Measurements from ENCODE around the gene CPA3.

Gene CPA3

DNA sequence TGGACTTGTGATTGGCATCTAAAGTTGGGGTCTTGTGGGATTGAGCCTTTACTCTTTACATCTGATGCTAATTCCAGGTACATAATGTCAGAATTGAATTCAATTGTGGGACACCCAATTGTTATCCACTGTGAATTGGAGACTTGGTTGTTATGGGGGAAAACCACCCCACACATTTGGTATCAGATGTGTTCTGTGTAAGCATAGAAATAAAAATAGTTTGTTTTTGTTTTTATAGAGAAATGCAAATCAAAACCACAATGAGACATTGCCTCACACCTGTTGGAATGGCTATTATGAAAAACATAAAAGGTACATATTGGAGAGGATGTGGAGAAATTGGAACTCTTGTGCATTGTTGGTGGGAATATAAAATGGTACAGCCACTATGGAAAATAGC is 58.5 kb downstream of the CPA3 start:
- no peaks in the 10 kb centered on the region for H3K9me3 ChIP-seq (ENCODE audit: insufficient read depth, low read length, severe bottlenecking)
- no peaks in the 10 kb centered on the region for H3K36me3 ChIP-seq (ENCODE audit: insufficient read depth, low read length)
- H3K4me2 ChIP-seq (ENCODE audit: insufficient read depth, low read length) = no peak overlapping the region
- no peak overlapping the region for H2AFZ ChIP-seq (ENCODE audit: low read depth, low read length)
- DNase-seq = no peak
- peaks cover 2% of the 10 kb centered on the region for H3K27me3 ChIP-seq (ENCODE audit: insufficient read depth, low read length, poor library complexity)
- H3K4me1 ChIP-seq (ENCODE audit: insufficient read depth, low read length) = no peaks in the 10 kb centered on the region
- ATAC-seq (ENCODE audit: insufficient read depth, low read depth) = no peak
- H3K27ac ChIP-seq (ENCODE audit: low read length) = no peak overlapping the region
- TF ChIP-seq EZH2 (IDR thresholded peaks at IDR 0.05; ENCODE audit: borderline replicate concordance, low read depth, low read length, severe bottlenecking) = no peak
- no peak overlapping the region for H3K9ac ChIP-seq (ENCODE audit: low read depth, low read length)
- no peak overlapping the region for H3K4me3 ChIP-seq (ENCODE audit: low read depth in 1 of 2, low read length in 2 of 2)
- H4K20me1 ChIP-seq (ENCODE audit: insufficient read depth, low read length) = no peaks in the 10 kb centered on the region
- H3K79me2 ChIP-seq (ENCODE audit: insufficient read depth, low read length) = no peaks in the 10 kb centered on the region

DNA sequence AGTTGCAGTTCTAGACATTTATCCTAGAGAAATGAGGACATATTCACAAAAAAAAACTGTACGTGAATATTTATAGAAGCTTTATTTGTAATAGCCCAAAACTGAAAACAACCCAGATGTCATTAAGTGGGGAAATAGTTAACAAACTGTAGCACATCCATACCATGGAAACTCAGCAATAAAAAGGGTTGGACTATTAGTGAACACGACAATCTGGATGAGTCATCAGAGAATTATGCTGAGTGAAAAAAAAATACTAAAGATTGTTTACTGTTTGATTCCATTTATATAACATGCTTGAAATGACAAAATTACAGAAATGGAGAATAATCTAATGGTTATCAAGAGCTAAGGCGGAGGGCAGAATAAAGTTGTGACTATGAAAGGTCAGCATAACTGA is 59.5 kb downstream of the CPA3 start:
- ATAC-seq (ENCODE audit: insufficient read depth, low read depth) (no peak), DNase-seq (no peak)
- TF ChIP-seq EZH2 (IDR thresholded peaks at IDR 0.05; ENCODE audit: borderline replicate concordance, low read depth, low read length, severe bottlenecking) = no peak
- TF ChIP-seq, protein P1, sequence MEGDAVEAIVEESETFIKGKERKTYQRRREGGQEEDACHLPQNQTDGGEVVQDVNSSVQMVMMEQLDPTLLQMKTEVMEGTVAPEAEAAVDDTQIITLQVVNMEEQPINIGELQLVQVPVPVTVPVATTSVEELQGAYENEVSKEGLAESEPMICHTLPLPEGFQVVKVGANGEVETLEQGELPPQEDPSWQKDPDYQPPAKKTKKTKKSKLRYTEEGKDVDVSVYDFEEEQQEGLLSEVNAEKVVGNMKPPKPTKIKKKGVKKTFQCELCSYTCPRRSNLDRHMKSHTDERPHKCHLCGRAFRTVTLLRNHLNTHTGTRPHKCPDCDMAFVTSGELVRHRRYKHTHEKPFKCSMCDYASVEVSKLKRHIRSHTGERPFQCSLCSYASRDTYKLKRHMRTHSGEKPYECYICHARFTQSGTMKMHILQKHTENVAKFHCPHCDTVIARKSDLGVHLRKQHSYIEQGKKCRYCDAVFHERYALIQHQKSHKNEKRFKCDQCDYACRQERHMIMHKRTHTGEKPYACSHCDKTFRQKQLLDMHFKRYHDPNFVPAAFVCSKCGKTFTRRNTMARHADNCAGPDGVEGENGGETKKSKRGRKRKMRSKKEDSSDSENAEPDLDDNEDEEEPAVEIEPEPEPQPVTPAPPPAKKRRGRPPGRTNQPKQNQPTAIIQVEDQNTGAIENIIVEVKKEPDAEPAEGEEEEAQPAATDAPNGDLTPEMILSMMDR (IDR thresholded peaks at IDR 0.05; ENCODE audit: borderline replicate concordance, extremely low read depth, low read length, poor library complexity, severe bottlenecking) = no peak
- no peaks in the 10 kb centered on the region for H3K36me3 ChIP-seq (ENCODE audit: insufficient read depth, low read length)
- H3K9me3 ChIP-seq (ENCODE audit: insufficient read depth, low read length, severe bottlenecking) = no peaks in the 10 kb centered on the region
- H3K4me2 ChIP-seq (ENCODE audit: insufficient read depth, low read length) = no peak overlapping the region
- H3K27me3 ChIP-seq (ENCODE audit: insufficient read depth, low read length, poor library complexity) = no peaks in the 10 kb centered on the region
- no peak overlapping the region for H2AFZ ChIP-seq (ENCODE audit: low read depth, low read length)
- no peak overlapping the region for H3K9ac ChIP-seq (ENCODE audit: low read depth, low read length)
- H4K20me1 ChIP-seq (ENCODE audit: insufficient read depth, low read length) = no peaks in the 10 kb centered on the region
- H3K4me3 ChIP-seq (ENCODE audit: low read depth in 1 of 2, low read length in 2 of 2) = no peak overlapping the region
- H3K79me2 ChIP-seq (ENCODE audit: insufficient read depth, low read length) = no peaks in the 10 kb centered on the region
- no peaks in the 10 kb centered on the region for H3K4me1 ChIP-seq (ENCODE audit: insufficient read depth, low read length)
- H3K27ac ChIP-seq (ENCODE audit: low read length) = no peak overlapping the region

DNA sequence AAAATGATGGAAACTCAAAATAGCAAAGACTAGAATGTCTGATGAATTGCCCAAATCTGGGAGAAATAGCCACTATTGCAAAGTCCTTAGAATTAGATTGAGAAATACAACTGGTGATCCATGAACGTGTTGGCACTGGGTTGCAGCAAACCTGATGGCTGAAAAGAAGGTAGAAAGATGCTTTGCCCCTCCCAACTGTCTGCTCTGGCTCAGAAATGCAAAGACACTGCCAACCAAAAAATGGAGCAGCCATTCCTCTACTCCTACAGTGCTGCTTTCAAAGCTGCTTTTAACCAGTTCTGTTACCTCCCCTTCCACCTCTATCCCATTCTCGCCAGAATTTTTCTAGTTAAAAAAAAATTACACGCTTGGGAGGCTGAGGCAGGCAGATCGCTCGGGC is 60.7 kb downstream of the CPA3 start:
- no peak for DNase-seq
- no peaks in the 10 kb centered on the region for H3K4me1 ChIP-seq (ENCODE audit: insufficient read depth, low read length)
- TF ChIP-seq, protein P1 (IDR thresholded peaks at IDR 0.05; ENCODE audit: borderline replicate concordance, extremely low read depth, low read length, poor library complexity, severe bottlenecking) = no peak
- TF ChIP-seq EZH2 (IDR thresholded peaks at IDR 0.05; ENCODE audit: borderline replicate concordance, low read depth, low read length, severe bottlenecking) = no peak
- no peak for ATAC-seq (ENCODE audit: insufficient read depth, low read depth)
- H3K9me3 ChIP-seq (ENCODE audit: insufficient read depth, low read length, severe bottlenecking) = no peaks in the 10 kb centered on the region
- H3K27ac ChIP-seq (ENCODE audit: low read length) = no peak overlapping the region
- H3K79me2 ChIP-seq (ENCODE audit: insufficient read depth, low read length) = no peaks in the 10 kb centered on the region
- H3K4me2 ChIP-seq (ENCODE audit: insufficient read depth, low read length) = no peak overlapping the region
- H4K20me1 ChIP-seq (ENCODE audit: insufficient read depth, low read length) = no peaks in the 10 kb centered on the region
- H2AFZ ChIP-seq (ENCODE audit: low read depth, low read length) = no peak overlapping the region
- no peaks in the 10 kb centered on the region for H3K27me3 ChIP-seq (ENCODE audit: insufficient read depth, low read length, poor library complexity)
- H3K4me3 ChIP-seq (ENCODE audit: low read depth in 1 of 2, low read length in 2 of 2) = no peak overlapping the region
- no peak overlapping the region for H3K9ac ChIP-seq (ENCODE audit: low read depth, low read length)
- no peaks in the 10 kb centered on the region for H3K36me3 ChIP-seq (ENCODE audit: insufficient read depth, low read length)

DNA sequence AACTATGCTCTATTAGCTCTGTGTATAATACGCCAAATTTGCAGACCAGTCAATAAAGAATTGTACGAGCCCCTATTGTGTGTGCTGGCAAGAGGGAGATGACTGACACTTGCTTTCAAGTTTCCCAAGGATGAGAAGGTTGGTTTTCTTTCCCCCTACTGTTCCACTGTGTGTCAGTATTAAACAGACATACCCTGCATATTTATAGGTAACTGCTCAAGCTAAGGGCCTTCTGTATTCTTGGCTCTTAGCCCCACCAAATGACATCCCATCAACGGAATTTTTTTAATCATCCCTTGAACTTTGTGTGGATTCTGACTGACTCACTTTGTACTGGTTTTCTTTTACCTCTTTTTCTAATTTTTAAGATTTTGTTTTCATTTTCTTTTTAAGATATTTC is 65.7 kb downstream of the CPA3 start:
- Histone ChIP-seq H3K79me2 (ENCODE audit: insufficient read depth, low read length) (no peaks in the 10 kb centered on the region), H3K9ac (ENCODE audit: low read depth, low read length) (no peak overlapping the region), H3K27ac (ENCODE audit: low read length) (no peak overlapping the region), H2AFZ (ENCODE audit: low read depth, low read length) (no peak overlapping the region), H3K4me1 (ENCODE audit: insufficient read depth, low read length) (no peaks in the 10 kb centered on the region), H4K20me1 (ENCODE audit: insufficient read depth, low read length) (no peaks in the 10 kb centered on the region), H3K4me3 (ENCODE audit: low read depth in 1 of 2, low read length in 2 of 2) (no peak overlapping the region), H3K4me2 (ENCODE audit: insufficient read depth, low read length) (no peak overlapping the region), H3K27me3 (ENCODE audit: insufficient read depth, low read length, poor library complexity) (peaks cover 10% of the 10 kb centered on the region), H3K36me3 (ENCODE audit: insufficient read depth, low read length) (no peaks in the 10 kb centered on the region), H3K9me3 (ENCODE audit: insufficient read depth, low read length, severe bottlenecking) (no peaks in the 10 kb centered on the region)
- ATAC-seq (ENCODE audit: insufficient read depth, low read depth) (no peak), DNase-seq (no peak)
- TF ChIP-seq, protein P1 (IDR thresholded peaks at IDR 0.05; ENCODE audit: borderline replicate concordance, extremely low read depth, low read length, poor library complexity, severe bottlenecking) = no peak
- no peak for TF ChIP-seq EZH2 (IDR thresholded peaks at IDR 0.05; ENCODE audit: borderline replicate concordance, low read depth, low read length, severe bottlenecking)
